Smooth muscle cell (in vitro differentiated cells): ENCODE measurements around the gene ZFR. TPM values are rescaled to one million over a fixed set of nuclear protein-coding genes. Genes with fewer than 3 reads are reported as not detected.
"Not testable (repeated sequence)": the region's sequence is repeated elsewhere in the genome, so short reads cannot be mapped to it uniquely, and the experiment has no call there.

Source experiments
- DNase-seq: peaks from one replicate; lab custom pipeline; 2025; ENCODE audit not compliant: unreplicated experiment; lab: John Stamatoyannopoulos, UW
- H2AFZ ChIP-seq: fragments of 200-600 bp; sonication (generic); 2 replicates; pipeline ENCODE4 v1.6.0; 2016; ENCODE audit warnings: antibody characterized with exemption, low read depth, mild to moderate bottlenecking
- H3F3A ChIP-seq: fragments of 200-600 bp; sonication (generic); 2 replicates; pipeline ENCODE4 v1.6.0; 2017; ENCODE audit warnings: antibody characterized with exemption, low read depth
- H3K27ac ChIP-seq: fragments of 200-600 bp; sonication (generic); 2 replicates; pipeline ENCODE4 v1.5.1; 2016; ENCODE audit warnings: low read depth, mild to moderate bottlenecking
- H3K27me3 ChIP-seq: fragments of 200-600 bp; sonication (generic); 2 replicates; pipeline ENCODE4 v1.6.1; 2016; ENCODE audit warnings: low read depth, mild to moderate bottlenecking
- H3K36me3 ChIP-seq: fragments of 200-600 bp; sonication (generic); 2 replicates; pipeline ENCODE4 v1.5.1; 2016; ENCODE audit warnings: low read depth
- H3K4me1 ChIP-seq: fragments of 200-600 bp; sonication (generic); 2 replicates; pipeline ENCODE4 v1.5.1; 2016; ENCODE audit warnings: low read depth
- H3K4me2 ChIP-seq: fragments of 200-600 bp; sonication (generic); 2 replicates; pipeline ENCODE4 v1.6.0; 2016; ENCODE audit warnings: mild to moderate bottlenecking
- H3K4me3 ChIP-seq: fragments of 200-600 bp; sonication (generic); 2 replicates; pipeline ENCODE4 v1.5.1; 2016; ENCODE audit warnings: mild to moderate bottlenecking
- H3K79me2 ChIP-seq: fragments of 200-600 bp; sonication (generic); 2 replicates; pipeline ENCODE4 v1.6.0; 2016; ENCODE audit warnings: low read depth, mild to moderate bottlenecking
- H3K9ac ChIP-seq: fragments of 200-600 bp; sonication (generic); 2 replicates; pipeline ENCODE4 v1.6.0; 2016; ENCODE audit warnings: low read depth
- H3K9me3 ChIP-seq: fragments of 200-600 bp; sonication (generic); replicated peaks from 2 replicates; pipeline ENCODE4 v1.5.1; 2016; ENCODE audit warnings: low read depth
- H4K20me1 ChIP-seq: fragments of 200-600 bp; sonication (generic); 2 replicates; pipeline ENCODE4 v1.6.0; 2016; ENCODE audit warnings: low read depth
- CTCF ChIP-seq: fragments of 200-600 bp; sonication (generic); IDR thresholded peaks from 2 replicates; pipeline ENCODE4 v1.5.1; 2017; ENCODE audit warnings: borderline replicate concordance, mild to moderate bottlenecking, antibody characterized with exemption; ENCODE audit not compliant: insufficient read depth, poor library complexity, severe bottlenecking
- WGBS: methylation state at CpG from one replicate; pipeline ENCODE4 v1.1.7; 2016; ENCODE audit warnings: low lambda C conversion rate; 5-methylcytosine and 5-hydroxymethylcytosine counted together
- polyA plus RNA-seq: library from polyadenylated mRNA; unstranded; fragments of >200 nt; fragmentation: Nextera tagmentation; extraction: Ambion mirVana; gene quantifications from 2 replicates; pipeline ENCODE4 v1.2.1, GENCODE V29; 2016
- total RNA-seq: library from RNA; depleted of rRNA; stranded (reverse); fragments of >200 nt; gene quantifications from 2 replicates; pipeline ENCODE4 v1.2.3, GENCODE V29; 2014

ZFR gene
- total and polyA plus RNA-seq, 2 experiments from 2014 or later = 54.9 to 80.2 TPM

- WGBS = 94% methylated on average over 5 of the region's 5 CpGs
- Histone ChIP-seq H3K9me3 (no peaks in the 10 kb centered on the region), H2AFZ (no peak overlapping the region), H3F3A (no peaks in the 10 kb centered on the region), H3K27ac (no peak overlapping the region), H3K4me3 (no peak overlapping the region), H3K4me2 (no peak overlapping the region), H3K79me2 (no peaks in the 10 kb centered on the region), H3K36me3 (no peaks in the 10 kb centered on the region), H3K27me3 (peaks cover 5% of the 10 kb centered on the region), H3K4me1 (no peaks in the 10 kb centered on the region), H4K20me1 (no peaks in the 10 kb centered on the region), H3K9ac (no peak overlapping the region)
- DNase-seq = no peak
- no peak for TF ChIP-seq CTCF
Measured at GRCh38 chr5:32454821-32455220, 10.3 kb upstream of the ZFR start.

- Histone ChIP-seq H3K4me3 (no peak overlapping the region), H3K9ac (no peak overlapping the region), H3K27me3 (peaks cover 5% of the 10 kb centered on the region), H3K79me2 (no peaks in the 10 kb centered on the region), H3K4me1 (no peaks in the 10 kb centered on the region), H3K36me3 (no peaks in the 10 kb centered on the region), H3K9me3 (no peaks in the 10 kb centered on the region), H3F3A (no peaks in the 10 kb centered on the region), H4K20me1 (no peaks in the 10 kb centered on the region), H3K27ac (no peak overlapping the region), H3K4me2 (no peak overlapping the region), H2AFZ (no peak overlapping the region)
- 94% methylated on average over 5 of the region's 5 CpGs for WGBS
- DNase-seq = no peak
- TF ChIP-seq CTCF = no peak
Measured at GRCh38 chr5:32453916-32454315, 9.4 kb upstream of the ZFR start.

GRCh38 chr5:32452316-32452715, 7.8 kb upstream of the ZFR start:
- DNase-seq = not testable (repeated sequence)

GRCh38 chr5:32450952-32451351, 6.4 kb upstream of the ZFR start:
- TF ChIP-seq CTCF = no peak
- H4K20me1 ChIP-seq = no peaks in the 10 kb centered on the region
- no peaks in the 10 kb centered on the region for H3F3A ChIP-seq
- no peak overlapping the region for H3K9ac ChIP-seq
- no peak overlapping the region for H2AFZ ChIP-seq
- WGBS = 43% methylated on average over 1 of the region's 1 CpG
- H3K4me2 ChIP-seq = no peak overlapping the region
- no peaks in the 10 kb centered on the region for H3K9me3 ChIP-seq
- no peaks in the 10 kb centered on the region for H3K36me3 ChIP-seq
- H3K27ac ChIP-seq = no peak overlapping the region
- no peak for DNase-seq
- no peaks in the 10 kb centered on the region for H3K4me1 ChIP-seq
- no peak overlapping the region for H3K4me3 ChIP-seq
- no peaks in the 10 kb centered on the region for H3K27me3 ChIP-seq
- no peaks in the 10 kb centered on the region for H3K79me2 ChIP-seq

More at GRCh38 chr5:32452316-32452715, 7.8 kb upstream of the ZFR start:
- 83% methylated on average over 6 of the region's 6 CpGs for WGBS
- H3K9me3 ChIP-seq, H3F3A ChIP-seq, H3K4me3 ChIP-seq, H3K9ac ChIP-seq, H3K4me1 ChIP-seq, H3K36me3 ChIP-seq, H2AFZ ChIP-seq, H4K20me1 ChIP-seq, H3K4me2 ChIP-seq, H3K27ac ChIP-seq, H3K79me2 ChIP-seq, H3K27me3 ChIP-seq: not testable (repeated sequence)
